Colonic mucosa (tissue), 4 donors: ENCODE results near the gene DAGLA. TPM values are rescaled to one million over a fixed set of nuclear protein-coding genes. Genes with fewer than 3 reads are reported as not detected.

Experiments used
- DNase-seq: peaks from one replicate; pipeline ENCODE4 v3.0.0-alpha.2; 2020
- H3K27ac ChIP-seq: fragments of 200-600 bp; one replicate; pipeline ENCODE4 v1.8.0; 2021
- H3K27me3 ChIP-seq: fragments of 200-600 bp; one replicate; pipeline ENCODE4 v1.8.0; 2021
- H3K36me3 ChIP-seq: fragments of 200-600 bp; one replicate; pipeline ENCODE4 v1.8.0; 2021
- H3K4me1 ChIP-seq: fragments of 200-600 bp; one replicate; pipeline ENCODE4 v1.8.0; 2021; ENCODE audit warnings: mild to moderate bottlenecking
- H3K4me3 ChIP-seq: fragments of 200-600 bp; one replicate; pipeline ENCODE4 v1.8.0; 2021
- H3K9ac ChIP-seq, 2 donors: one replicate each; pipeline ENCODE4 v1.7.0; 2013; ENCODE audit warnings: control low read depth in 2 of 2, low read depth in 2 of 2, low read length in 2 of 2
- H3K9me3 ChIP-seq: fragments of 200-600 bp; one replicate; pipeline ENCODE4 v1.8.0; 2021
- CTCF ChIP-seq: fragments of 200-600 bp; IDR thresholded peaks from one replicate; pipeline ENCODE4 v1.8.0; 2022; ENCODE audit warnings: antibody characterized with exemption, mild to moderate bottlenecking
- intact Hi-C: fragments of 100-400 bp; cut with DNase I; formaldehyde crosslinking; loops from one replicate; pipeline ENCODE4 v1.14.1; 2022
- total RNA-seq, 2 donors: library from RNA; stranded (reverse); fragmentation: NEBNext Ultra II Directional in 1 of 2; extraction: Animal tissue kit (Norgen Biotek cat#: 25700) in 1 of 2; gene quantifications; one replicate each; pipeline ENCODE4 v1.2.1, GENCODE V29; 2021
- donor health status: healthy.
- donor health status: DM: no; HTN: no; CAD: no.
- donor health status: DM: no; HTN: no; CAD: no.

Gene DAGLA
- total RNA-seq, 2 donors from 2014 or later, result 7.5 to 12.2 TPM

- DNase-seq, result no peak
- Histone ChIP-seq H3K9me3 (no peaks in the 10 kb centered on the region), H3K9ac (peak overlapping the region; percentile 54 to 82), H3K27me3 (no peaks in the 10 kb centered on the region), H3K4me1 (peaks cover 69% of the 10 kb centered on the region), H3K4me3 (no peak overlapping the region), H3K27ac (no peak overlapping the region), H3K36me3 (no peaks in the 10 kb centered on the region)
- intact Hi-C loops, result no loop called here
- no peak for TF ChIP-seq CTCF
Measured at GRCh38 chr11:61694602-61694939, 14.4 kb downstream of the DAGLA start.

- Histone ChIP-seq H3K4me3 (no peak overlapping the region), H3K27me3 (no peaks in the 10 kb centered on the region), H3K9ac (peak overlapping the region; percentile 54 to 82), H3K4me1 (peaks cover 75% of the 10 kb centered on the region), H3K27ac (peak overlapping the region; percentile 65), H3K9me3 (no peaks in the 10 kb centered on the region), H3K36me3 (no peaks in the 10 kb centered on the region)
- intact Hi-C loops, result no loop called here
- no peak for DNase-seq
- no peak for TF ChIP-seq CTCF
Measured at GRCh38 chr11:61694946-61695706, 14.9 kb downstream of the DAGLA start.

- intact Hi-C loops, result no loop called here
Measured at GRCh38 chr11:61695917-61696316, 15.7 kb downstream of the DAGLA start.

GRCh38 chr11:61696602-61697001 is 16.4 kb downstream of the DAGLA start:
- TF ChIP-seq CTCF, result no peak
- Histone ChIP-seq H3K4me3 (no peak overlapping the region), H3K9ac (peak overlapping the region in 1 of 2 donors; percentile 38), H3K4me1 (peaks cover 76% of the 10 kb centered on the region), H3K27me3 (no peaks in the 10 kb centered on the region), H3K27ac (peak overlapping the region; percentile 65), H3K9me3 (no peaks in the 10 kb centered on the region), H3K36me3 (no peaks in the 10 kb centered on the region)
- DNase-seq, result no peak
- intact Hi-C loops, result no loop called here

More at GRCh38 chr11:61695917-61696316, 15.7 kb downstream of the DAGLA start:
- DNase-seq, result peak; percentile 81
- peak overlapping the region; percentile 54 to 82 for H3K9ac ChIP-seq
- peak overlapping the region; percentile 65 for H3K27ac ChIP-seq
- H3K4me3 ChIP-seq, result no peak overlapping the region
- no peaks in the 10 kb centered on the region for H3K9me3 ChIP-seq
- TF ChIP-seq CTCF, result no peak
- no peaks in the 10 kb centered on the region for H3K27me3 ChIP-seq
- no peaks in the 10 kb centered on the region for H3K36me3 ChIP-seq
- H3K4me1 ChIP-seq, result peaks cover 76% of the 10 kb centered on the region

- intact Hi-C loops, result no loop called here
- peak overlapping the region; percentile 27 for H3K27ac ChIP-seq
- H3K4me3 ChIP-seq, result no peak overlapping the region
- no peaks in the 10 kb centered on the region for H3K36me3 ChIP-seq
- H3K4me1 ChIP-seq, result peaks cover 72% of the 10 kb centered on the region
- peak overlapping the region; percentile 38 to 41 for H3K9ac ChIP-seq
- no peaks in the 10 kb centered on the region for H3K9me3 ChIP-seq
- no peaks in the 10 kb centered on the region for H3K27me3 ChIP-seq
- no peak for TF ChIP-seq CTCF
- no peak for DNase-seq
Measured at GRCh38 chr11:61697078-61697502, 16.9 kb downstream of the DAGLA start.
